ENCODE measurements around the gene SARDH.
"Not testable (repeated sequence)": the region's sequence is repeated elsewhere in the genome, so short reads cannot be mapped to it uniquely, and the experiment has no call there.

SARDH gene

DNA sequence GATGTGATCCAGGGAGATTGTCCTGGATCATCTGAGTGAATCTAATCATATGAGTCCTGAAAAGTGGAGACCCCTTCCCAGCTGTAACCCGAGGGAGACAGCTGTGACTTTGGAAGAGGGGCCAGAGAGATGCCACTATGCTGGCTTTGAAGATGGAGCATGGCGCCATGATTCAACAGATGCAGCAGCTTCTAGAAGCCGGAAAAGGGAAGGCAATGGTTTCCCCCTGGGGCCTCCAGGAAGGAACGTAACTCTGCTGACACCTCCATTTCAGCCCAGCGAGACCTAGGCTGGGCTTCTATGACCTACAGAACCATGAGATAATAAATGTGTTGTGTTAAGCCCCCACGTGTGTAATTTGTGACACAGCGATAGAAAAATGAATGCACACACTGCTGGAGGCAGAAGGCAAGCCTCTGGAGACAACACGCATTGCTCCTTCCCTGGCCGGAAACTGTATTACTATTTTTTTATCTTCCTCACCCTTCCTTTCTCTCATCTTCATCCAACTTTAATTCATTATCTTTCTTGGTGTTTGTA lies 16.6 kb upstream of the SARDH start:
- DNase-seq: no peak

DNA sequence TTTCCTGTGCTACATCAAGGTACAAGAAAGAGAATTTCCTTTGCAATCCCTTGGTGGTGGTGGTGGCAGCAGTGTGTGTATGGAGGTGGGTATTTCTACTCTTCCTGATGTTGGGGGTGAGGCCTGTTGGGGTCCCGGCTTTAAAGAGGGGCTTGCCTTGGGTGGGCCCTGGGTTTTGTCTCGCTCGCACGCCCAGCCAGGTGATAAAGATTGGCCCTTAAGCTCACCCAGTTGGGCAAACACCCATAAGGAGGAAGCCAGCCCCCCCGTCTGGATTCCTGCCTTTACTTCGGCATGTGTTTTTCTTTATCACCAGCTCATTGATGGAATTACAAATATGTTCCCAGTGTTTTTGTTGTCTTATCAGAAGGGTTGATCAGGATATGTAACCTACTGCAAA lies 16.0 kb upstream of the SARDH start:
- no peak for DNase-seq

DNA sequence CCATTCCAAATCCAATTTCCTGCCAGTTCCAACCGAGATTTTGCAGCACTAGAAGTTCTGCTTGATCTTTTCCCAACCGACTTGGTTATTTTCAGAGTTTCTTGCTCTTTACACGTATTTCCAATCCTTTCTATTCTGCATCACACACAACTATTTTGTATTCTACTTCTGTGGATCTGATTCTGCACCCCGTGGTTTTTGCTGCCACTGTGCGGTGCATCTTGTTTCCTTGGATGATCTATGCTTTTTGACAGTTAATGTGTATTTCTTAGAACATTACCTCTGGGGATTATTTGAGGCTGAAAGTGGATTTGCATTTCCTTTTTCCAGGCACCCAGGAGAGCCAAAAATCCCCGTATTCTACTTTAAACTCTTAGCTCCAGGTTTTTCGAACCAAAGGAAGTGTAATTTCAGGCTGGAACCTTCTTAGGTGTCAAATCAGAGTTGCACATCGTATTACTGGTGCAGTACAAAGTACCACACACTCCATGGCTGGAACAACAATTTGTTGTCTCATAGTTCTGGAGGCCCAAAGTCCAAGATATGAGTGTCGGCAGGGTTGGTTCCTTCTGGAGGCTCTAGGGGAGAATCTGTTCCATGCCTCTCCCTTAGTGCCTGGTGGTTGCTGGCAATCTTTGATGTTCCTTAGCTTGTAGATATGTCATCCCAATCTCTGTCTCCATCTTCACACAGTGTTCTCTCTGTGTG lies 14.7 kb upstream of the SARDH start:
- DNase-seq: no peak

DNA sequence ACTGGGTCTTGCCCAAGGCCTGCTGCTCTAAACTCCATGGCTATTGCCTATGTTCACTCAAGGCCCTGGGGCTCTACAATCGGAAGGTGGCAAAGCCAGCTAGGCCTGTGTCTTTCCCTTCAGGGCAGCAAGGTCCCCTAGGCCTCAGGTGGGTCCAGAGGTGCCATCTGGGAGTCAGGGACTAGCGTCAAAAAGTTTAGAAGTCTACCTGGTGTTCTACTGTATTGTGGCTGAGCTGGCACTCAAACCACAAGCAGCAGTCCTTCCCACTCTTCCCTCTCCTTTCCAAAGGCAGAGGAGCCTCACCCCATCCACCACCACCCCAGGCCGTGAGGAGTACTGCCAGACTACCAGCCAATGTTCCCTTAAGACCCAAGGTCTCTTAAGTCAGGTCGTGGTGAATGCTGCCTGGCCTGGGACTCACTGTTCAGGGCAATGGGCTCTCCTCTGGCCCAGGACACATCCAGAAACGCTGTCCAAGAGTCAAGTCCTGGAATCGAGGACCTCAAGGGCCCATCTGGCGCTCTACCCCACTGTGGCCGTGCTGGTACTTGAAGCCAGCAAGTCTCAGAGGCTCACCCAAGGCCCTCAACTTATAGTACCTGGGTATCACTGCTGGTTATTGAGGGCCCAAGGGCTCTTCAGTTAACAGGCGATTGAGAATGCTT lies 13.0 kb upstream of the SARDH start:
- no peak for DNase-seq

DNA sequence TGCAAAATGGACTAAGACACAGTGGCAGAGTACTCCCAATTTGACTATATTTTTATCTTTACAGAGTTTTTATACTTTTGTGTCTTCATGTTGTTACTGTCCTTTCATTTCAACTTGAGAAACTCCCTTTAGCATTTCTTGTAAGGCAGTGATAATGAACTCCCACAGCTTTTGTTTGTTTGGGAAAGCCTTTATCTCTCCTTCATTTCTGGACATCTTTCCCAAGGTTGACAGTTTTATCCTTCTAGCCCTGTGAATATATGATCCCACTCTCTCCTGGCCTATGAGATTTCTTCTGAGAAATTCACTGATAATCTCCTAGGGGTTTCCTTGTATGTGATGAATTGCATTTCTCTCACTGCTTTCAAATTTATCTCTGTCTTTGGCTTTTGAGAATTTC lies 9.2 kb upstream of the SARDH start:
- DNase-seq: no peak

DNA sequence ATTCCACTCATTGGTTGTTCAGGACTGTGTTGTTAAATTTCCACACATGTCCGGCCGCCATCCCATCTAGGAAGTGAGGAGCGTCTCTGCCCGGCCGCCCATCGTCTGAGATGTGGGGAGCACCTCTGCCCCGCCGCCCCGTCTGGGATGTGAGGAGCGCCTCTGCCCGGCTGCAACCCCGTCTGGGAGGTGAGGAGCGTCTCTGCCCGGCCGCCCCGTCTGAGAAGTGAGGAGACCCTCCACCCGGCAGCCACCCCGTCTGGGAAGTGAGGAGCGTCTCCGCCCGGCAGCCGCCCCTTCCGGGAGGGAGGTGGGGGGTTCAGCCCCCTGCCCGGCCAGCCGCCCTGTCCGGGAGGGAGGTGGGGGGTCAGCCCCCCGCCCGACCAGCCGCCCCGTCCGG lies 6.4 kb upstream of the SARDH start:
- DNase-seq: not testable (repeated sequence)

DNA sequence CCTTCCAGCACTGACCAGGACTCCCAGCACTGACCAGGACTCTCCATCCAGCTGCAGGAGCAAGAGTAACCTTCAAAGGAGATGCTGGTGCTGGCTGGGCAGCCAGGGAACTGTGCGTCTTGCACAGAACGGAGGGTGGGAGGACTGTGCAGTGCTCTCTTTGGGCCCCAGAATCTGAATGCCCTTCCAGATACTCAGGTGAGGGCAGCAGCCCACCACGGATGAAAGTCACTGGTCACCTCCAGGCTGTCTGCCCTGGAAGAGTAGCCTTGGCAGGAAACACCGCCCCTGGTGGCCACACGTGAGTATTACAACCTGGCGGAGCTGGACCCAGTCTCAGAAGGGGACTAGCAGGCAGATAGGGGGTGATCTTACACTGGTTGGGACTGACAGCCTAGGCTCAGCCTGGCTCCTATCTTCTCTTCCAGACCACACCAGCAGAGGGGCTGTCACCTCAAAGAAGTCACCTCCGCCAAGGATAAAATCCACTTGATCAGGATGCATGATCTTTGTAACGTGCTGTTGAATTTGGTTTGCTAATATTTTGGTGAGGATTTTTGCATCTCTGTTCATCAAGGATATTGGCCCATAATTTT lies 4.8 kb upstream of the SARDH start:
- DNase-seq: peak; percentile 71 to 90

DNA sequence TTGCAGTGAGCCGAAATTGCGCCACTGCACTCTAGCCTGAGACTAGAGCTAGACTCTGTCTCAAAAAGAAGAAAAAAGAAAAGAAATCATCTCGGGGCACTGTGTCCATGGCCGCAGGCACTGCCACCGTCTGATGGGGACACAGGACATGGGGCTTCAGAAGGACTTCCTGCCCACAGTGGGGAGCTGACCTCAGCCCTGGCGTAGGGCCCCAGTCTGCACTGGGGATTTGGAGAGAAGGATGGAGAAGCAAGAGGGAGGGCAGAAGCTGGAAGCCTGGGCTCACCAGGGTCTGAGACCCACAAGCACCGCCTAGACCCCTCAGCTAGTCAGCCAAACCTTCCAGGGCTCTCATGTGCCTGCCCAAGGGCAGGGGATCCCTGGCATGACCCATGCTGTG lies 4.1 kb upstream of the SARDH start:
- no peak for DNase-seq

DNA sequence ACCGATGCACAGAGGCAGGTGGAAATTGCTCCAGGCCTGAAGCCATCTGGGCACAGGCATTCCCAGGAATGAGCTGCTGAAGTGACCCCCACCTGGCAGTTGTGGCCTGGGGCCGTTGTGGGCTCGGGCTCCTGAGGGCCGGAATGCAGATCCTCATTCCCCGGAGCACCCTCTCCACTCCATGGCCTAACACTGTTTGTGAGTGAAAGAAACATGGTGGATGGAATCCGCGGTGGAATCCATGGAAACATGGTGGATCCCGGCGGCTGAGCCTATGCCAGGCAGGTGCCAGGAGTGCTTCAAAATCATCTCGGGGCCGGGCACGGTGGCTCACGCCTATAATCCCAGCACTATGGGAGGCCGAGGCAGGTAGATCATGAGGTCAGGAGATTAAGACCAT lies 3.6 kb upstream of the SARDH start:
- no peak for DNase-seq

DNA sequence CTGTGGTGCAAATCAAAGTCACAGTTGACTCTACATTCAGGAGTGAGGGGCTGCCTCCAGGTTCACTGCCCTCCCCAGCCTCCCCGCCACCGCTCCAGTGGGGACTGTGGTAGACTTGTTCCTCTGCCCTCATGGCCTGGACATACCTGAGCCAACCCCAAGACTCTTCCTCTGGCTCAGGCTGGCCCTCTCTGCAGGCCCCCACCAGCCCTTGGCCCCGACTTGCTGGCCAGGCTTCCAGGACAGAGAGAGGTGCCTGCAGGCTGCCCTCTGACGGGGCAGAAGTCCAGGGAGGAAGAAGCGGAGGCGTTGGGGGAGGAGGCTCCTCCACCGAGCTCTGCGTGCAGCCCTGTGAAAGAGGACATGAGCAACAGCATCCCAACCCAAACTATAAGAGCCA lies 2.8 kb upstream of the SARDH start:
- DNase-seq: no peak

DNA sequence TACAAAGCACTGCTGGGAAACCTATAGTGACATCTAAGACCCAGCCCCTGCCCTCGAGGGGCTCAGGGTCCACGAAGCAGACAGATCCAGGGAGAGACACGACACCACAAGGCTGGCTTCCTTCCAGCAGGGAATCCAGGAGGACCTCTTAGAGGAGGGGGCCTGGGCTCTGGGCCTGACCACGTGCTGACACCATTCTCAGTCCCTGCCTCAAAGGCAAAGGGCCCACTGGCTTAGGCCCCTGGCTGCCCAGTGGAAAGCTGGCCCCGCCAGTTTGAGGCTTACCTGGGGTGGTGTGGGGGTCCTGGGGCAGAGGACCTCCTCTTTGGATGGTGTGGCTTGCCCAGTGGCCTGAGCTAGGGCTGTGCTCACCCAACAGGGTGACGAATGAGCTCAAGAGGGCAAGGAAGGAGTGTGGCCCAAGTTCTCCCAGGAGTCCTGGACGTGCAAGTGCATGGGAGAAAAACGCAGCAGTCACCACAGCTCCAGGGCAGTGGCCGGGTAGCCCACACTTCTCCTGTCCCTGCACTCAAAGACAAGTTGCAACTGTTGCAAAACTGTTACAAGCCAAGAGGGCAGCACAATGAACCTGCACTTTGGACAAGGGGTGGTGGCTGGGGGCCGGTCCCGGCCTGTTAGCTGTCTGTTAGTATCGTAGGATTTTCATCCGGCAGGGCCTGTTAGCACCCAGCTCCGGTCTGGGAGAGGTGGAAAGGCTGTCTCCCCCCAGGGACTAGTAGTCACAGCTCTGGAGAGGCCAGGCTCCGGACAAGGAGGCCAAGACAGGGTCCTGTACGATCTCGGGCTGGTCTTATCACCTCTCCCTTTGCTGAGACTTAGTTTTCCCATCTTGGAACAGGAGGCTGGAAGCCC lies 1.5 kb upstream of the SARDH start:
- no peak for DNase-seq

DNA sequence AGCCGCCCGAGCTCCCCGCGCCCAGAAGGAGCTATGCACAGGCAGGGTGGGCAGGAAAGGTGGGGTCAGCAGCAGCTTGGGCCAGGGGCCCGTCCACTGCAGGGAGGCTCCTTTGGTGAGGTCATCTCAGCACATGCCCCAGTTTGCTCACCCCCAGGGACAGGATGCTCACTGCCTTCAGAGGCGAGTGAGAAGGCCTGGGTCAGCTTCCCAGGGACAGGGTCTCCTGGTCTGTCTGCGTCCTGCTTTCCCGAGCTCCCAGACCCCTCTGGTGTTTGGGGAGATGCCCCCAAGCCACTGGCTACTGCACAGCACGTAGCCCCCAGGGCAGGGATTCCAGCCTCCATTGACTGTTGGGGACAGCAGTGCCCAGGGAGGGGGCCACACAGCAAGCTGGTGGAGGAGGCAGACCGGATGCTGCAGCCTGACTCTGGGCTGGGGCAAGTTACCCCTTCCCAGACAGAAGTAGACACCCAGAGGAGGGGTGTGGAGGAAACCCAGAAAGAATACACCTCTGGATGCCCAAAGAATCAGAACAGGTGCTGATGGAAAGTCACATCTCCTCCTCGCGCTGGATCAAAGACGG lies 581 bp upstream of the SARDH start:
- DNase-seq: no peak

DNA sequence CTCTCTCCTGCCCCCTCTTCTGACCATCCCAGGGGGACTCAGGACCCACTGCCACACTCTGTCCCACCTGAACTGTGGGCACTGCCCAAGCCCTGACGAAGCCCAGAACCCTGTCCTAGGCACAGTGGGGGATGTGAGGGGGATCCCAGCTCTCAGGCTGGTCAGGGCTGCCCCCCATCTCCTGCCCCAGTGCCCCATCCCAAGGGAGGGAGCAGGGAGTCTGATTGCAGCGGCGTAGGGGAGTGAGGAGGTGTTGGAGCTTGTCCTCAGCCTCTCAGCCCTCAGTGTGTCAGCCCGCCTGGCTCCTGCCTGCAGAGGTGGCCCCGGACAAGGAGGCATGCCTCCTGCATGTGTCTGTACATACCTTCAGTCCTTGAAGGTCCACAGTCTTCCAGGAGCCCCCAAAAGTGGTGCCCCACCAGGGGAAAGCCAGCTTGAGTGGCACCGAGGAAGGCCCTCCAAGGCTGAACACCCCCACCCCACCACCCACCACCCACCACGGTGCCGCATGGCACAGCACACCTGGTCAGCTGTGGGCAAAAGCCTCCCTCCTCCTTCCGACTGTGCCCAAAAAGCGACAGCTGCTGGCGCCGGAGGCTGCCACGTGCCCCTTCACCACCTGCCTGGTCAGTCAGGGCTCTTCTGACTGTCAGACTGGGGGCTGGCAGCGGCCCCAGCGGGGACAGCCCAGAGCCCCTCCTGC lies 930 bp downstream of the SARDH start:
- DNase-seq: no peak

DNA sequence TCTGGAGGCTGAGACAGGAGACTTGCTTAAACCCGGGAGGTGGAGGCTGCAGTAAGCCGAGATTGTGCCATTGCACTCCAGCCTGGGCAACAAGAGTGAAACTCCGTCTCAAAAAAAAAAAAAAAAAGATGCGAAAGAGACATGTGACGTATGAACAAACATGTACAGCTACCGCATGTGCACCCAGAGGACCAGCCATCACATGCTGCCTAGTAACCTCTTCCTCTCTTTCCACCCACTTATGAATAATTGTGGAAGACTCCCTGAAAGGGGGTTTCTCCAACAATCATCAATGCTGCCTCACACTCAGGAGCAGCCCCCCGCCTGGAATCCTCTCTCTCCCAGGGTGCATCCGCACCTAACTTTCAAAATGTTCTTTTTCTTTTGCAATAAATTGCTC lies 2.2 kb downstream of the SARDH start:
- no peak for DNase-seq

DNA sequence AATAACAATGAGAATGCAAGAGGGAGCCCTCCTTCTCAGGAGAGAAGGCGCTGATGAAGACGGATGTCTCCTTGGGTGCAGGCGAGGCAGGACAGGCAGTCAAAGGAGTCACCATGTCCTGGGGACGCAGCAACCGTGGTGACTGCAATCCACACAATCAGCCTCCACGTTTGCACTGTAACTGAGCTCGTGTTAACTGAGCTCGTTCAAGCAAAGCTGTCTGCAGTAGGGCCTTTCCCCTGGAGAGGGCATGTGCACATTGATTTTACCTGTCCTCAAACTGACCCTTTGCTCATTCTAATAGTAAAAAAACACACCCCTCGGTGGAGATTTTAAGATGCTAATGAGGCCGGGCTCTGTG lies 2.8 kb downstream of the SARDH start:
- DNase-seq: no peak

DNA sequence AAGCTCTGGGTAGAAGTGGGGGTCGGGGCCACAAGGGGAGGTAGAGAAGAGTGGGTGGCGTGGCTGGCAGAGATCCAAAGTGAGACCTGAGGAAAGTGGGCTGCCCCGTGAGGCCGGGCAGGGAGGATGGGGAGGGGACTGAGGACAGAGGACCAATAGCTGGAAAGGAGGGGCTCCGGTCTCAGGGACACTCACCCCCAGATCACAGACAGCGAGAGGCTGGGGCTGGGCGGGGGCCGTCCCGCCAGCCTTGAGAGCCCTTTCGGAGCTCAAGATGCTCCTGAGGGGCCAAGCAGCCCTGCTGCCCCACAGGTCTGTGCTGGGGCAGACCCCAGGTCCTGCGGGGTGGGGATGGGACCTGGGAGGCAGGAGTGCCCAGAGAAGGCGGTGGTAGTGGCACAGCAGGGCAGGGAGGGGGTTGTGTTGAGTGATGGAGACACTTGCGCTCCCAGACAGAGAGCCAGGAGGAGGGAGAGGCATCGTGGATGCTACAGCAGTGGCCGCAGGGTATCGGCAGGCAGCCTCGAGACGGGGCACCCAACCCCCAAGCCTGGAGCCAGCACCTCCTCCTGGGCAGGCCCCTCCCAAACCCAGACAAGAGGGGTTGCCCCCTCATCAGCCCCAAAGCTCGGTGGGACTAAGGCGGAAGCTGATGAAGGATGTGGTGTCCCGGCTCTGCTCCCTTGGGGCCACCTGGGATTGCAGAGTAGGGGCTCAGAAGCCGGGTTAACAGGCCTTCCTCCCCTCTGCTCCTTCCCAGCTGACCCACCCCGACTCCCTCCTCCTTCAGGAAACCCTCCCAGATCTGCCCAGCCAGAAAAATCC lies 3.4 kb downstream of the SARDH start:
- DNase-seq: no peak

DNA sequence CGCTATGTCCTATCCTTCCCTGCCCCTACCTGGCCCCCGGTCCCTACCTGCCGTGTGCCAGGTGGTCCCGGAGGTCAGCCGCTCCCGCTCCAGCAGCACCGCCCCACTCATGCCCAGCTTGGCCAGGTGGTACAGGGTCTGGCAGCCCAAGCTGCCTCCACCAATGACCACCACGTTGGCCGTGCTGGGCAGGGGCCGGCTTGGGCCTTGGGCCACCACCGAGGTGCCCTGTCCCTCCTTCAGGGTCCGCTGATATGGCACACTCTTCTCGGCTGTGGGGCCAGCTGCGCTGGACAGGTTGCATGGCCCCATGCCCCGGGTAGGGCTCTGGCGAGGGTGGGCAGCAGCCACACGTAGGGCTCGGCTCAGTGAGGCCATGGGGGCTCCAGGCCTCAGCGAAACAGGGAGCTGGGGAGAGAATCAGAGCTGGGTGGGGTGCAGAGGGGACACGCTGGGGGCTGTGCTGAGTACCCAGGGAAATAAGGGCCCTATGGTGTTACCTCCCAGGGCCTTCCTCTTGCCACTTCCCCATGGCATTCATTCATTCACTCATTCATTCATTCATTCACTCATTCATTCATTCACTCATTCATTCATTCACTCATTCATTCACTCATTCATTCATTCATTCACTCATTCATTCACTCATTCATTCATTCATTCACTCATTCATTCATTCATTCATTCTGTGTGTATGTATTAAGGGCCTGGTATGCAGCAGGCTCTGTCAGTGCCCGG lies 4.2 kb downstream of the SARDH start:
- no peak for DNase-seq

DNA sequence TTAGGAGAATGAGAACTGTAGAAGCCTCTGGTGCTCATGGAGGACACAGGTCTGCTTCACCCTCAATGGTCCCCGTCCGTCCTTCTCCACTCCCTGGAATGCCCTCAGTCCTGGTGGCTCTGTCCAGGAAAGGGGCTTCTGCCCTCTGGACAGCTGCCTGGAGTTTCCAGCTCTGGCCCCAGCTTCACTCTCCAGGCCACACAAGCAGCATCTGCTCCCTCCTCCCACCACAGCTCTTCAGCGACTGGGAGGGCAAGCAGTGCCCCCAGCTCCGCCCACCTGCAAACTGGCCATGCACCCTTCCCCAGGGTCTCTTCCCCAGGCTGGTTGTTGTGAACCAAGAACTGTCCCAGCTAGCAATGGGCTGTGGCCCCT lies 4.7 kb downstream of the SARDH start:
- DNase-seq: no peak

DNA sequence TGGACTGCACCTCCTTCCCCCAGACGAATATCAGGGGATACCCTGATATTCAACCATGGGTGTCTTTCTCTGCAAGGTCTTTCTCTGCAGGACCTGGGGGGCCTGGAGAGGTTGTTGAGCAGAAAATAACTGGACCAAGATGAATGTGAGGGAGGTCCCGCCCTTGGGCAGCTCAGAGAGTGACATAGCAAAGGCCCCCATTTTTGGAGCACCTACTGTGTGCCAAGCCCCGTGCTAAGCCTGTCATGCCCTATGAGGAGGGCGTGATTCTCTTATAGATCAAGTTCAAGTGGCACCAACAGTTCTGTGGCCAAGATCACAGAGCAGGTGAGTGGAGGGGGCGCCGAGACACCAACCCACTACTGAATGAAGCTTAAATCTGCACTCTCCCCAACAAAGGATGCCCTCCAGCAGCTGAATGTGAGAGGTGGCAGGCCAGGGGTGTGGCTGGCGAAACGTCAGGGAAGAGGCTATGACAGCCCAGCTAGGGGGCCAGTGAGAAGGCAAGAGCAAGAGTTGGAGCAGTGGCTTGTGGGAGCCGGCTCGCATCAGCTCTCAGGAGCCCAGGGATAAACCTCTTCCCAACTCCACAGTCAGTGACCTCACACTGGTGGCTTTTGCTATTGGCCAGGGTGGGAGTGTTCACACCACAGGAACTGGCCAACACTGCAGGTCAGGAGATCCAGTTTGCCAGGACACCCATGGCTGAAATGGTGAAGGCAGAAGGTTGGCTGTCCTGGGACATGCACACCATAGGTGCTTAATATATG lies 5.3 kb downstream of the SARDH start:
- DNase-seq: peak in 1 of 2 experiments; percentile 14
